Suprapubic skin (tissue), 4 donors: ENCODE results near the gene MYO18B. TPM values are rescaled to one million over a fixed set of nuclear protein-coding genes. Genes with fewer than 3 reads are reported as not detected.
"Not testable (repeated sequence)": the region's sequence is repeated elsewhere in the genome, so short reads cannot be mapped to it uniquely, and the experiment has no call there.

Experiments used
- DNase-seq, 2 donors: peaks; one replicate each; pipeline ENCODE4 v3.0.0-alpha.2; 2019; ENCODE audit warnings: low spot score in 2 of 2
- H3K27ac ChIP-seq: fragments of 200-600 bp; sonication (generic); one replicate; pipeline ENCODE4 v1.5.1; 2019
- H3K27me3 ChIP-seq: fragments of 200-600 bp; sonication (generic); one replicate; pipeline ENCODE4 v1.5.1; 2019
- H3K36me3 ChIP-seq: fragments of 200-600 bp; sonication (generic); one replicate; pipeline ENCODE4 v1.5.1; 2019
- H3K4me1 ChIP-seq: fragments of 200-600 bp; sonication (generic); one replicate; pipeline ENCODE4 v1.5.1; 2019
- H3K4me3 ChIP-seq: fragments of 200-600 bp; sonication (generic); one replicate; pipeline ENCODE4 v1.5.1; 2019; ENCODE audit warnings: mild to moderate bottlenecking
- H3K9me3 ChIP-seq: fragments of 200-600 bp; sonication (generic); one replicate; pipeline ENCODE4 v1.5.1; 2019
- EP300 ChIP-seq: sonication (generic); formaldehyde crosslinking; IDR thresholded peaks from one replicate; pipeline ENCODE4 v1.6.1; 2017; ENCODE audit warnings: antibody characterized with exemption
- POLR2A ChIP-seq, 2 donors: fragments of 450-650 bp; IDR thresholded peaks; one replicate each; pipeline ENCODE4 v1.6.1; 2017; ENCODE audit warnings: antibody characterized with exemption in 2 of 2, mild to moderate bottlenecking in 2 of 2, moderate library complexity in 2 of 2
- POLR2AphosphoS5 ChIP-seq, 3 donors: sonication (generic); formaldehyde crosslinking; IDR thresholded peaks; one replicate each; pipeline ENCODE4 v1.6.1; 2017; ENCODE audit warnings: antibody characterized with exemption in 3 of 3
- WGBS: methylation state at CpG from one replicate; pipeline ENCODE4 v1.1.5; 2018; 5-methylcytosine and 5-hydroxymethylcytosine counted together
- total RNA-seq, 4 donors: library from RNA; depleted of rRNA; stranded (reverse); fragments of >200 nt; gene quantifications; one replicate each; pipeline ENCODE4 v1.1.0, GENCODE V29; 2016
- TF ChIP-seq, protein P1 (sequence below), 2 donors: fragments of 200-600 bp in 1 of 2; fragments of 450-650 bp in 1 of 2; sonication (generic) in 1 of 2; IDR thresholded peaks; one replicate each; pipeline ENCODE4 v1.5.1; 2016 to 2019; ENCODE audit warnings: antibody characterized with exemption in 2 of 2, mild to moderate bottlenecking in 1 of 2, moderate library complexity in 1 of 2

The MYO18B gene
- total RNA-seq, 4 donors from 2014 or later = 1.2 to 3.2 (median 1.7) TPM

DNA sequence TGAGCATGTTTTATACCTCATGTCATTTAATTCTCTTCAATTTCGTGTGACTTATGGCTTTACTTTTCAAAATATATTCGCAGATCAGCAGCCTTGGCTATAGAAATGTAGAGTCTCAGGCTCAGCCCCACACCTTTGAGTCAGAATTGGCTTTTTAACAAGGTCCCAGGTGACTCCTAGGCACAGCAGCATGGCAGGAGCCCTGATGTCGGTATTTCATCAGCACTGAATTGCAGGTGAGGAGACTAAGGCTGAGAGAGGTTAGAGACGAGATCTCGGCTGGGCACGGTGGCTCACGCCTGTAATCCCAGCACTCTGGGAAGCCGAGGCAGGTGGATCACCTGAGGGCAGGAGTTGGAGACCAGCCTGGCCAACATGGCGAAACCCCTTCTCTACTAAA lies 230.4 kb downstream of the MYO18B start:
- Histone ChIP-seq H3K4me3 (no peak overlapping the region), H3K9me3 (no peaks in the 10 kb centered on the region), H3K27me3 (peaks cover 27% of the 10 kb centered on the region), H3K4me1 (no peaks in the 10 kb centered on the region), H3K36me3 (no peaks in the 10 kb centered on the region), H3K27ac (no peak overlapping the region)
- DNase-seq = no peak
- no peak for TF ChIP-seq EP300
- TF ChIP-seq POLR2AphosphoS5 (IDR thresholded peaks at IDR 0.05) = no peak
- TF ChIP-seq POLR2A (IDR thresholded peaks at IDR 0.05) = no peak
- TF ChIP-seq, protein P1, sequence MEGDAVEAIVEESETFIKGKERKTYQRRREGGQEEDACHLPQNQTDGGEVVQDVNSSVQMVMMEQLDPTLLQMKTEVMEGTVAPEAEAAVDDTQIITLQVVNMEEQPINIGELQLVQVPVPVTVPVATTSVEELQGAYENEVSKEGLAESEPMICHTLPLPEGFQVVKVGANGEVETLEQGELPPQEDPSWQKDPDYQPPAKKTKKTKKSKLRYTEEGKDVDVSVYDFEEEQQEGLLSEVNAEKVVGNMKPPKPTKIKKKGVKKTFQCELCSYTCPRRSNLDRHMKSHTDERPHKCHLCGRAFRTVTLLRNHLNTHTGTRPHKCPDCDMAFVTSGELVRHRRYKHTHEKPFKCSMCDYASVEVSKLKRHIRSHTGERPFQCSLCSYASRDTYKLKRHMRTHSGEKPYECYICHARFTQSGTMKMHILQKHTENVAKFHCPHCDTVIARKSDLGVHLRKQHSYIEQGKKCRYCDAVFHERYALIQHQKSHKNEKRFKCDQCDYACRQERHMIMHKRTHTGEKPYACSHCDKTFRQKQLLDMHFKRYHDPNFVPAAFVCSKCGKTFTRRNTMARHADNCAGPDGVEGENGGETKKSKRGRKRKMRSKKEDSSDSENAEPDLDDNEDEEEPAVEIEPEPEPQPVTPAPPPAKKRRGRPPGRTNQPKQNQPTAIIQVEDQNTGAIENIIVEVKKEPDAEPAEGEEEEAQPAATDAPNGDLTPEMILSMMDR (IDR thresholded peaks at IDR 0.05) = no peak
- WGBS = 67% methylated on average over 9 of the region's 9 CpGs

DNA sequence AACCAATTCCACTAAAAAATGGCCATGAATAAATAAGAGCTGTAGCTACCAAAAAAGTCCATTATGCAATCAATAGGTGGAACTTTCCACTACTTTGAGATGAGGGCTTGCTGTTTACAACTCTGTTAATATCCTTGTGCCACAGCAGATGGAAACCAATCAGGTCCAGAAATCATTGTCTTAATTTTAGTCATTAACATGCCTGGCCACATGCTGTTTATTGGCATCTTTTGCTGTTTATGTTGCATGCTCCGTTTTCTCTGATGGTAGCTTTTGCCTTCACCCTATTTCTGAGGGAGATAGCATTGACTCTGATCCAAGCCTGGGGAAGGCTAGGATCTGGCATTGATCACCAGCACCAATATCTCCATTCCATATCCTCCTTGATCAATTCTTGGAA lies 234.4 kb downstream of the MYO18B start:
- no peak overlapping the region for H3K27ac ChIP-seq
- no peaks in the 10 kb centered on the region for H3K4me1 ChIP-seq
- no peaks in the 10 kb centered on the region for H3K36me3 ChIP-seq
- 70% methylated on average over 1 of the region's 1 CpG for WGBS
- no peak for DNase-seq
- H3K9me3 ChIP-seq = no peaks in the 10 kb centered on the region
- no peak overlapping the region for H3K4me3 ChIP-seq
- TF ChIP-seq, protein P1 (IDR thresholded peaks at IDR 0.05) = no peak
- no peak for TF ChIP-seq POLR2A (IDR thresholded peaks at IDR 0.05)
- H3K27me3 ChIP-seq = peaks cover 30% of the 10 kb centered on the region

DNA sequence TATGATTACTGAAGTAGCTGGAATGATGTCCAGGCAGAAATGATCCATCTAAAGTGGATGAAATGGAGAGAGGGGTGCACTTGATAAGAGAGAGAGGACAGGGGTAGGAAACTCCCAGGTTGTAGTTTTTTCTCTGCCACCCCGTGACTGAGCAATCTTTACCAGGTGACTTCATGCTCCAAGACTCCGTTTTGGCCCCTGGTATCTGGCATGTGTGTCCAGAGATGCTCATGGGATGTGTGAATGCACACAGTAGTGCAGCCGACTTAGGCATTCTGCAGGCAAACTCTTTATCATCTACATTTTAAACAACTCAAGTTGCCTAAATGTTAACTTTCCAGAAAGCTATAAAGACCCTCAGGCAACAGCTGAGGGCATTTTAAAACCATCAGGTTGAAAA lies 238.0 kb downstream of the MYO18B start:
- Histone ChIP-seq H3K4me3 (no peak overlapping the region), H3K36me3 (no peaks in the 10 kb centered on the region), H3K9me3 (no peaks in the 10 kb centered on the region), H3K4me1 (no peaks in the 10 kb centered on the region), H3K27ac (no peak overlapping the region), H3K27me3 (peaks cover 28% of the 10 kb centered on the region)
- TF ChIP-seq EP300 = no peak
- no peak for TF ChIP-seq POLR2A (IDR thresholded peaks at IDR 0.05)
- TF ChIP-seq POLR2AphosphoS5 (IDR thresholded peaks at IDR 0.05) = no peak
- TF ChIP-seq, protein P1 (IDR thresholded peaks at IDR 0.05) = no peak
- WGBS = 72% methylated on average over 3 of the region's 3 CpGs
- DNase-seq = no peak

DNA sequence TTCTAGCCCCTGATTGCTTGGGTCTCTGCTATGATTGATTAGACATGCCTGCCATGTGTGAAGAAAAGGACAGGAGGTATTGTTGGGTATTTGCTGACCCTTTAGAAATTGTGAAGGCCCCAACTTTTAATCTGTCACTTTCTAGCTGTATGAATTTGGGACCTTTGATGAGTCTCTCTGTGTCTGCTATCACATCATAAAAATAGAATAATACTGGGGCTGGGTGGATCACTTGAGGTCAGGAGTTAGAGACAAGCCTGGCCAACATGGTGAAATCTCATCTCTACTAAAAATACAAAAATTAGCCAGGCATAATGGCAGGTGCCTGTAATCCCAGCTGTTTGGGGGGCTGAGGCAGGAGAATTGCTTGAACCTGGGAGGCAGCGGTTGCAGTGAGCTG lies 242.9 kb downstream of the MYO18B start:
- not testable (repeated sequence) for H3K4me1 ChIP-seq, H3K9me3 ChIP-seq
- 84% methylated on average over 1 of the region's 1 CpG for WGBS

DNA sequence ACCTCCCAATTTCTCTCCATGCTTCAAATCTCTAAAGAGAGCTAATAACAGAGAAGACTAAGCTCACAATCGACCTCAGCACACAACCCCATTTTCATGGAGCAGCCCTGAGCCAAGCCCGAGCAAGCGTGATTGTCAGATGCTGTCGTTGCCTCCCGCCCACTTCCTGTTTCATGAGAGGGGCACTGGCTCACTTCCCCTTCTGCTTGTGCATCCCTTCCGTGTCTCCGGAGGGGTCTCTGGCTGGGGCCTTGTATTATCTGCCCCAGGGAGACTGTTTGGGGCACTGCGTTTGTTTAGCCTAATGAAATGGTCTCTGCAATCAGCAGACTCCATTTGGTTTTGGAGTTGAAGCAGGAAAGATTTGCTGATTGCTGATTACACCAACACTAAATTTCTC lies 246.0 kb downstream of the MYO18B start:
- Histone ChIP-seq H3K27me3 (peaks cover 23% of the 10 kb centered on the region), H3K4me1 (no peaks in the 10 kb centered on the region), H3K9me3 (no peaks in the 10 kb centered on the region), H3K27ac (no peak overlapping the region), H3K4me3 (no peak overlapping the region), H3K36me3 (no peaks in the 10 kb centered on the region)
- 45% methylated on average over 8 of the region's 8 CpGs for WGBS
- TF ChIP-seq POLR2AphosphoS5 (IDR thresholded peaks at IDR 0.05) = no peak
- no peak for TF ChIP-seq EP300
- TF ChIP-seq, protein P1 (IDR thresholded peaks at IDR 0.05) = no peak
- no peak for TF ChIP-seq POLR2A (IDR thresholded peaks at IDR 0.05)
- no peak for DNase-seq

More for the DNA sequence above, 242.9 kb downstream of the MYO18B start:
- not testable (repeated sequence) for H3K27ac ChIP-seq, DNase-seq, H3K36me3 ChIP-seq, H3K4me3 ChIP-seq
- peaks cover 23% of the 10 kb centered on the region for H3K27me3 ChIP-seq

DNA sequence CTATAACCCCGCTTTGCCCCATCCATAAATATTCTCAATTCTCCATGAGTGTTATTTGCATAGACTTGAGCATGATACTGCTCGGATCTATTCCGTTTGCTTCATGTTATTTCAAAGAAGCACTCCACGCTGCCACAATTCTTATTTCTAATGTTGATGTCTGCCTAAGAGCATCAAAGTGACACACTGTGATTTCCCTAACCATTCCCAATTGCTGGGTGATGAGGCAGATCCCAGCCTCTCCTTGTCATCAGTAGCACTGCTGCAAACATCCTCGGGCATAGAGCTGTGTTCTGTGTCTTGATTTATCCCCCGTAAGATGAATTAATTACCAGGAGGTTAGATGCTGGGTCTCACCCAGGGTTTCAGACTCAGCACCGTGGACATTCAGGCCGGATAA lies 249.0 kb downstream of the MYO18B start:
- no peak for DNase-seq
- no peaks in the 10 kb centered on the region for H3K4me1 ChIP-seq
- no peaks in the 10 kb centered on the region for H3K9me3 ChIP-seq
- no peak overlapping the region for H3K27ac ChIP-seq
- no peak for TF ChIP-seq POLR2A (IDR thresholded peaks at IDR 0.05)
- TF ChIP-seq, protein P1 (IDR thresholded peaks at IDR 0.05) = no peak
- no peak for TF ChIP-seq EP300
- no peak for TF ChIP-seq POLR2AphosphoS5 (IDR thresholded peaks at IDR 0.05)
- 74% methylated on average over 8 of the region's 8 CpGs for WGBS
- H3K4me3 ChIP-seq = no peak overlapping the region
- H3K27me3 ChIP-seq = peaks cover 14% of the 10 kb centered on the region
- no peaks in the 10 kb centered on the region for H3K36me3 ChIP-seq
